HFF-Myc (cell line): ENCODE results near the gene MBP.

Experiments
- DNase-seq: peaks from one replicate; pipeline ENCODE4 v3.0.0-alpha.2; 2011; ENCODE audit warnings: low read depth; ENCODE audit errors: extremely low read depth
- H3K4me3 ChIP-seq: replicated peaks from 2 replicates; pipeline ENCODE4 v1.5.1; 2011; ENCODE audit warnings: low read depth, mild to moderate bottlenecking, control low read depth, low read length
- CTCF ChIP-seq: IDR thresholded peaks from 2 replicates; pipeline ENCODE4 v1.5.1; 2012; ENCODE audit warnings: mild to moderate bottlenecking, low read depth, low read length, control low read depth; ENCODE audit errors: missing control alignments

MBP gene

GRCh38 chr18:77096936-77097886 is 35.4 kb downstream of the MBP start:
- H3K4me3 ChIP-seq: no peak overlapping the region
- TF ChIP-seq CTCF: no peak
- no peak for DNase-seq

- TF ChIP-seq CTCF: no peak
- DNase-seq: no peak
- no peak overlapping the region for H3K4me3 ChIP-seq
Measured at GRCh38 chr18:77095391-77096371, 36.9 kb downstream of the MBP start.

GRCh38 chr18:77093586-77093985 is 39.0 kb downstream of the MBP start:
- DNase-seq: no peak
- no peak for TF ChIP-seq CTCF
- H3K4me3 ChIP-seq: no peak overlapping the region

- TF ChIP-seq CTCF: no peak
- no peak for DNase-seq
- no peak overlapping the region for H3K4me3 ChIP-seq
Measured at GRCh38 chr18:77093067-77093430, 39.5 kb downstream of the MBP start.

- no peak for DNase-seq
- TF ChIP-seq CTCF: no peak
- H3K4me3 ChIP-seq: no peak overlapping the region
Measured at GRCh38 chr18:77092104-77093066, 40.2 kb downstream of the MBP start.

- H3K4me3 ChIP-seq: no peak overlapping the region
- no peak for DNase-seq
- TF ChIP-seq CTCF: no peak
Measured at GRCh38 chr18:77091366-77091765, 41.2 kb downstream of the MBP start.
